Measurements from ENCODE around the gene COX7C.
"Not testable (repeated sequence)": the region's sequence is repeated elsewhere in the genome, so short reads cannot be mapped to it uniquely, and the experiment has no call there.

The COX7C gene

DNA sequence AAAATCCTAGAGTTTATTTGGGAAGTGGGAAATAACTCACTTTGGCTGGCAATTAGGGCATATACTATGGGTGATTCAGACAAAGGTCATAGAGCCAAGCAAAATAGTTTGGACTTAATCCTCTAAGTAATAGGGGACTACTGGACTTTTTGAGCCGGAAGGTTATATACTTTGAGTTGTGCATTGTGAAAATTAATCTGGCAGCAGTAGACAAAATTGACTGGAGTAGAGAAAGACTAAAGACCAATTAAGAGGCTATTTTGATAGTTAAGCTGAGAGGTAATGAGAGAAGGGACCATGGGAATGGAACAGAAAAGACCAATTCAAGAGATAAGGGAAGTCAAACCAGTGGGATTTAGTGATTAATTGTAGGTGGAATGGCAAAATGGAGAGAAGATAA is 28.9 kb downstream of the COX7C start:
- DNase-seq (no peak), ATAC-seq (ENCODE audit: insufficient read depth, low read depth) (no peak)
- no peak overlapping the region for H3K27ac ChIP-seq (ENCODE audit: low read length)
- TF ChIP-seq, protein P1, sequence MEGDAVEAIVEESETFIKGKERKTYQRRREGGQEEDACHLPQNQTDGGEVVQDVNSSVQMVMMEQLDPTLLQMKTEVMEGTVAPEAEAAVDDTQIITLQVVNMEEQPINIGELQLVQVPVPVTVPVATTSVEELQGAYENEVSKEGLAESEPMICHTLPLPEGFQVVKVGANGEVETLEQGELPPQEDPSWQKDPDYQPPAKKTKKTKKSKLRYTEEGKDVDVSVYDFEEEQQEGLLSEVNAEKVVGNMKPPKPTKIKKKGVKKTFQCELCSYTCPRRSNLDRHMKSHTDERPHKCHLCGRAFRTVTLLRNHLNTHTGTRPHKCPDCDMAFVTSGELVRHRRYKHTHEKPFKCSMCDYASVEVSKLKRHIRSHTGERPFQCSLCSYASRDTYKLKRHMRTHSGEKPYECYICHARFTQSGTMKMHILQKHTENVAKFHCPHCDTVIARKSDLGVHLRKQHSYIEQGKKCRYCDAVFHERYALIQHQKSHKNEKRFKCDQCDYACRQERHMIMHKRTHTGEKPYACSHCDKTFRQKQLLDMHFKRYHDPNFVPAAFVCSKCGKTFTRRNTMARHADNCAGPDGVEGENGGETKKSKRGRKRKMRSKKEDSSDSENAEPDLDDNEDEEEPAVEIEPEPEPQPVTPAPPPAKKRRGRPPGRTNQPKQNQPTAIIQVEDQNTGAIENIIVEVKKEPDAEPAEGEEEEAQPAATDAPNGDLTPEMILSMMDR (IDR thresholded peaks at IDR 0.05; ENCODE audit: borderline replicate concordance, extremely low read depth, low read length, poor library complexity, severe bottlenecking) = no peak
- TF ChIP-seq EZH2 (IDR thresholded peaks at IDR 0.05; ENCODE audit: borderline replicate concordance, low read depth, low read length, severe bottlenecking) = no peak
- no peak overlapping the region for H3K4me3 ChIP-seq (ENCODE audit: low read depth in 1 of 2, low read length in 2 of 2)
- no peak overlapping the region for H2AFZ ChIP-seq (ENCODE audit: low read depth, low read length)
- H3K4me1 ChIP-seq (ENCODE audit: insufficient read depth, low read length) = no peaks in the 10 kb centered on the region
- no peaks in the 10 kb centered on the region for H3K36me3 ChIP-seq (ENCODE audit: insufficient read depth, low read length)
- H3K9me3 ChIP-seq (ENCODE audit: insufficient read depth, low read length, severe bottlenecking) = no peaks in the 10 kb centered on the region
- H3K27me3 ChIP-seq (ENCODE audit: insufficient read depth, low read length, poor library complexity) = no peaks in the 10 kb centered on the region
- H4K20me1 ChIP-seq (ENCODE audit: insufficient read depth, low read length) = no peaks in the 10 kb centered on the region
- no peak overlapping the region for H3K4me2 ChIP-seq (ENCODE audit: insufficient read depth, low read length)
- H3K79me2 ChIP-seq (ENCODE audit: insufficient read depth, low read length) = no peaks in the 10 kb centered on the region
- no peak overlapping the region for H3K9ac ChIP-seq (ENCODE audit: low read depth, low read length)

GRCh38 chr5:86649832-86650505 is 32.2 kb downstream of the COX7C start:
- no peak overlapping the region for H3K4me3 ChIP-seq (ENCODE audit: low read depth in 1 of 2, low read length in 2 of 2)
- H3K9ac ChIP-seq (ENCODE audit: low read depth, low read length) = no peak overlapping the region
- no peak for ATAC-seq (ENCODE audit: insufficient read depth, low read depth)
- no peaks in the 10 kb centered on the region for H3K9me3 ChIP-seq (ENCODE audit: insufficient read depth, low read length, severe bottlenecking)
- H3K79me2 ChIP-seq (ENCODE audit: insufficient read depth, low read length) = no peaks in the 10 kb centered on the region
- no peak overlapping the region for H3K4me2 ChIP-seq (ENCODE audit: insufficient read depth, low read length)
- TF ChIP-seq, protein P1 (IDR thresholded peaks at IDR 0.05; ENCODE audit: borderline replicate concordance, extremely low read depth, low read length, poor library complexity, severe bottlenecking) = no peak
- TF ChIP-seq EZH2 (IDR thresholded peaks at IDR 0.05; ENCODE audit: borderline replicate concordance, low read depth, low read length, severe bottlenecking) = no peak
- H3K36me3 ChIP-seq (ENCODE audit: insufficient read depth, low read length) = no peaks in the 10 kb centered on the region
- no peaks in the 10 kb centered on the region for H3K4me1 ChIP-seq (ENCODE audit: insufficient read depth, low read length)
- no peaks in the 10 kb centered on the region for H4K20me1 ChIP-seq (ENCODE audit: insufficient read depth, low read length)
- no peak for DNase-seq
- no peak overlapping the region for H3K27ac ChIP-seq (ENCODE audit: low read length)
- H2AFZ ChIP-seq (ENCODE audit: low read depth, low read length) = no peak overlapping the region
- H3K27me3 ChIP-seq (ENCODE audit: insufficient read depth, low read length, poor library complexity) = no peaks in the 10 kb centered on the region

DNA sequence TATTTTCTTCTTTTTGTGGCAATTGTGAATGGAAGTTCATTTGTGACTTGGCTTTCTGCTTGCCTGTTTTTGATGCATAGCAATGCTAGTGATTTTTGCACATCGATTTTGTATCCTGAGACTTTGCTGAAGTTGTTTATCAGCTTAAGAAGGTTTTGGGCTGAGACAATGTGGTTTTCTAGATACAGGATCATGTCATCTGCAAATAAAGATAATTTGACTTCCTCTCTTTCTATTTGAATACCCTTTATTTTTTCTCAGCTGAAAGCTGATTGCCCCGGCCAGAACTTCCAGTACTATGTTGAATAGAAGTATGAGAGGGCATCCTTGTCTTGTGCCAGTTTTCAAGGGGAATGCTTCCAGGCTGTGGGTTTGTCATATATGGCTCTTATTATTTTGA is 43.0 kb downstream of the COX7C start:
- H4K20me1 ChIP-seq (ENCODE audit: insufficient read depth, low read length); H3K4me1 ChIP-seq (ENCODE audit: insufficient read depth, low read length); H3K4me2 ChIP-seq (ENCODE audit: insufficient read depth, low read length); ATAC-seq (ENCODE audit: insufficient read depth, low read depth); H3K9ac ChIP-seq (ENCODE audit: low read depth, low read length); H3K79me2 ChIP-seq (ENCODE audit: insufficient read depth, low read length); DNase-seq; H3K4me3 ChIP-seq (ENCODE audit: low read depth in 1 of 2, low read length in 2 of 2); H3K27me3 ChIP-seq (ENCODE audit: insufficient read depth, low read length, poor library complexity); H3K27ac ChIP-seq (ENCODE audit: low read length); H3K9me3 ChIP-seq (ENCODE audit: insufficient read depth, low read length, severe bottlenecking); H2AFZ ChIP-seq (ENCODE audit: low read depth, low read length); H3K36me3 ChIP-seq (ENCODE audit: insufficient read depth, low read length): not testable (repeated sequence)

- TF ChIP-seq, protein P1 (IDR thresholded peaks at IDR 0.05; ENCODE audit: borderline replicate concordance, extremely low read depth, low read length, poor library complexity, severe bottlenecking) = no peak
- no peak for TF ChIP-seq EZH2 (IDR thresholded peaks at IDR 0.05; ENCODE audit: borderline replicate concordance, low read depth, low read length, severe bottlenecking)
- H4K20me1 ChIP-seq (ENCODE audit: insufficient read depth, low read length) = no peaks in the 10 kb centered on the region
- no peaks in the 10 kb centered on the region for H3K9me3 ChIP-seq (ENCODE audit: insufficient read depth, low read length, severe bottlenecking)
- H3K36me3 ChIP-seq (ENCODE audit: insufficient read depth, low read length) = no peaks in the 10 kb centered on the region
- H3K4me1 ChIP-seq (ENCODE audit: insufficient read depth, low read length) = no peaks in the 10 kb centered on the region
- H3K27ac ChIP-seq (ENCODE audit: low read length) = no peak overlapping the region
- H3K9ac ChIP-seq (ENCODE audit: low read depth, low read length) = no peak overlapping the region
- no peaks in the 10 kb centered on the region for H3K27me3 ChIP-seq (ENCODE audit: insufficient read depth, low read length, poor library complexity)
- H2AFZ ChIP-seq (ENCODE audit: low read depth, low read length) = no peak overlapping the region
- no peaks in the 10 kb centered on the region for H3K79me2 ChIP-seq (ENCODE audit: insufficient read depth, low read length)
- DNase-seq = no peak
- no peak for ATAC-seq (ENCODE audit: insufficient read depth, low read depth)
- no peak overlapping the region for H3K4me3 ChIP-seq (ENCODE audit: low read depth in 1 of 2, low read length in 2 of 2)
- no peak overlapping the region for H3K4me2 ChIP-seq (ENCODE audit: insufficient read depth, low read length)
Measured at GRCh38 chr5:86664173-86664572, 46.4 kb downstream of the COX7C start.
